ENCODE results near the gene CUBN.

CUBN gene

DNA sequence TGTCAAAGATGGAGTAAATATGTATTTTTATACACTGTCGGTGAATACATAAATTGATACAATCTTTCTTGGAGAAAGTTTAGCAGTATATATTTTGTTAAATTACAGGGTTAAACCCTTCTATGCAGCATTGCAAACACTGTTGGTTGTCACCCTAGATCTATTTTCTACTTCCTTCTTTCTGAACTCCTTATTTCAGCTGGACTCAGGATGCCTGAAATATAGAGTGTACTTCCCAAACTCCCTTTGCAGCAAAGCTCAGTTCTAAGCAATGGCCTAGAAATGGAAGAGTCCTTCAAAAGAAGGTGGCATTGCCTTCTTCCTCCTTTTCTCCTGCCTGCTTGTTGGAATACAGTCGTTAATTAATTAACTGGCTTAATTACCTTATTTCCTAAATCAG, 20.6 kb downstream of the CUBN start:
- DNase-seq = no peak

DNA sequence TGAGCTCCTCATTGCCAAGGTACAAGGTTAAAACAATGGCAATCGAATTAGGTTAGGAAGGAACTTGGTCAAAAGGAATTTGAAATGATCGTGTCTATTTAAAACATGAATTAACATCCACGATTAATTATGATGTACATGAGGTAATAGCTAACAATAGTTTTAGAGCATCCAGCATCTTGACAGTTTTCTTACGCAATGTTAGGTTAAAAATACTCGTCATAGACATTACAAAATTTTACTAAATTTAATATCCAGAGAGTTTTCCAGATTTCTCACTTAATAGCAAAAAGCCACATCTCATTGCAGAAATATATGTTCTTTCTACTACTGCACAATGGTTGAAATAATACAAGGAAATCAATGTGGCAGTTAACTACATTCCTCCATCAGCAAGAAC, 22.6 kb downstream of the CUBN start:
- no peak for DNase-seq

DNA sequence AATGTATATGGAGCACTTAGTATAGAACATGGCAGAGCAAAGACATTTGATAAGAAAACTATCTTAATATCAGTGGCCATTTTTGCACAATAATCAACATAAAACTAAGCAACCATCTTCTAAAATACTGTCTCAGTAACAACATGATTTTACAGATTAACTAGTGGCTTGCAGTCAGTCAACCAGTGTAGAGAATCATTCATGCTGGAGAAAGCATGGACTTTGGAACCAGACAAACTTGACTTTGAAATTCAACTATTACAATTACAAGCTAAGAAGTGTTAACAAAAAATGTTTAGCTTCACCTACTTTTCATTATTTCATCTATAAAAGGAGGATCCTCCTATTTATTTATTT, 27.7 kb downstream of the CUBN start:
- DNase-seq = no peak

DNA sequence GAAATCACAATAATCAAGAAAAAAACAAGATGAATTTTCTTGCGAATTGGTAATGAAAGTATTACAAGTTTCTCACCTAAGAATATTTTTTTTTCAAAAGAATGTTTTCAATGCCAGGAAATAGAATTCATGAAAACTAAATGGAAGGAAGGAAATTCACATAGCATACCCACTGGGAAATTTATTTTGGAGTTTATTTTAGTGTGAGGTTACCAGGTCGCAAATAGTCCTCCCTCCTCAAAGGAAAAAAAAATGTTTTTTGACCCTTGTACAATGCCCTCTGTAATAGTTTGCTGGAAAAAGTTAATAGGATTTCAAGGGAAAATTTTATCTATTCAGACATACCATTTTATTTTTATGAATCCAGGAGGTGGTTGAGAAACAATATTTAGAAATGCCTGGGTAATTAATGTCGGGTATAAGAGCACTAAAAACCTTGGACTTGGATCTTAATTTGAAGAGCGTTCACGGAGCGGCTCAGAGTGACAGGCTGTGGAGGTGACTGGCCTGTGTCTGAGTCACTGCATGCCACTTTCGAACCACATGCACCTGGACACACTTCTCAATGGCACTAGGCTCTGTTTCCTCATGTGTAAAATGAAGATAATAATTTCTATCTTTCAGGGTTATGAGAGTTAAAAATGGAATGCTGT, 28.2 kb downstream of the CUBN start:
- DNase-seq = no peak

DNA sequence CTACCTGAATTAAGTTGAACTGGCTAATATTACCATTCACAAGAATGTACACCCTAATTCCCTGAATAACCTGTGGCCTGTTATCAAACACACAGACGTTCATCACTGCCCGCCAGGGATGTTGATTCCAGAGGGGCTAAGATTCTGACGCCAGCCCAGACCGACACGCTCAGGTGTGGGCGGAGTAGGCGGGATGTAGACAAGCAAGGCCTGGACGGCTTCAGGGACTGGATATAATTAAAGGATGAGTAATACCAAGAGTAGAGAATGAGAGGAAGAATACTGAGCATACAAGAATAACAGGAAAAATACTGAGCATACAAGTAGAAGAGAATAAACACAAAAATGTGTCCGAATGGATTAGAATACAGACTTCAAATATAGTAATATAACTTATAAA, 29.0 kb downstream of the CUBN start:
- peak in 3 of 58 donors; percentile 2 to 10 (median 3) for DNase-seq

DNA sequence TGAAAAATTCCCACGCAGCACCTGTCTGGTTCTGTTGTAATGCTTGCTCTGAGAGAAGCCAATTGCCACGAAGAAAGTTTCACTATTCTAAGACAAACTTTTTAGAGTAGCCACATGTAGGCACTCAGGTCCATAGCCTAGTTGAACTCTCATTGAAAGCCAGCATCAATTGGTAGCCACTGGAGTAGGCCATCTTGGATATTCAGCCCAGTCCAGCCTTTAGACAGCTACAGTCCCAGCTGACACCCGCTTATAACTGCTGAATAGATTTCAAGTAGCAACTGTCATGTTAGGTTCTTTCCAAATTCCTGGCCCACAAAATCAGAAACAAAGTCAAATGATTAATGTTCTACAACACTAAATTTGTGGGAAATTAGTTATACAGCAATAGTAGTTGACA, 31.6 kb downstream of the CUBN start:
- DNase-seq = no peak

DNA sequence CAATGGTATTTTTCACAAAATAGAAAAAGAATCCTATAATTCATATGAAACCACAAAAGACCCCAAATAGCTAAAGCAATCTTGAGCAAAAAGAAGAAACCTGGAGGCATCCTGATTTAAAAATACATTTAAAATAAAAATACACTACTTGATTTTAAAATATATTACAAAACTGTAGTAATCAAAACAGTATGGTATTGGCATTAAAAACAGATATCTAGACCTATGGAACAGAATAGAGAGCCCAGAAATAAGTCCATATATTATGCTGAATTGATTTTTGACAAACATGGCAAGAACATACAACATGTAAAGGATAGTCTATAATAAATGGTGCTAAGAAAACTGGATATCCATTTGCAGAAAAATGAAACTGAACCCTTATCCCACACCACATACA, 34.8 kb downstream of the CUBN start:
- DNase-seq = no peak

DNA sequence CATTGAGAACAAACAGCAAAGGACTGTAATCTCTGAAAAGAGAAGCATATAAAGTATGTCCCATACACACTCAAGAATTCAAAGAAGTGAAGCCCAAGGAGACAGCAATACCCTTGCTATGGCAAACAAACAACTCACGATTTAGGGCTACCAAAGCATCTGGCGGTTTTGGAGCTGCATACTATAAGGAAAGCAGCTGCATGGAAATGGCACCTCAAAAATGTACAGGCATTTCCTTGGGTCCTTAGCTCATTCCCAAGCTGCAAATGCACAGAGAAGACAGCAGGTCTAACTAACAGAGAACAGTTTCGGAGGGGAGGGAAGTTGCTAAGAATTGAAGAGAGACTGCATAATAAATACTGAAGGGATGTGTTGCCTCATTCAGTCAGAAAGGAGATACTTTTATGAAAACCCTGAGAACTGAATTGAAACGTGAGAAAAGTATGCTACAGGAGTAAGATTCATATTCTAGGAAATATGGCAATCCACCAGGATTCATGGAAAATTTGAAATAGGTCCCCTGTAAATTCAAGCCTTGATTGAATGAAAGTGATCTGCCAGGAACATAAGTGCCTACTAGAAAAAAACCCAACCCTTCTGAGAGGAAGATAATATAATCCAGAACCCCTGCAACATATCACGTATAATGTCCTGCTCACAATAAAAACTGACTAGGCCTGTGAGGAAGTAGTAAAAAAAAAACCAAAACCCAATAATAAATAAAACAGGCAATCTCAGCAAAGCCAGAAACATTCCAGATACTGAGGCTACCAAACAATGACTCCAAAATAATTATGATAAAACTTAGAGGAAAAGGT, 36.4 kb downstream of the CUBN start:
- no peak for DNase-seq

DNA sequence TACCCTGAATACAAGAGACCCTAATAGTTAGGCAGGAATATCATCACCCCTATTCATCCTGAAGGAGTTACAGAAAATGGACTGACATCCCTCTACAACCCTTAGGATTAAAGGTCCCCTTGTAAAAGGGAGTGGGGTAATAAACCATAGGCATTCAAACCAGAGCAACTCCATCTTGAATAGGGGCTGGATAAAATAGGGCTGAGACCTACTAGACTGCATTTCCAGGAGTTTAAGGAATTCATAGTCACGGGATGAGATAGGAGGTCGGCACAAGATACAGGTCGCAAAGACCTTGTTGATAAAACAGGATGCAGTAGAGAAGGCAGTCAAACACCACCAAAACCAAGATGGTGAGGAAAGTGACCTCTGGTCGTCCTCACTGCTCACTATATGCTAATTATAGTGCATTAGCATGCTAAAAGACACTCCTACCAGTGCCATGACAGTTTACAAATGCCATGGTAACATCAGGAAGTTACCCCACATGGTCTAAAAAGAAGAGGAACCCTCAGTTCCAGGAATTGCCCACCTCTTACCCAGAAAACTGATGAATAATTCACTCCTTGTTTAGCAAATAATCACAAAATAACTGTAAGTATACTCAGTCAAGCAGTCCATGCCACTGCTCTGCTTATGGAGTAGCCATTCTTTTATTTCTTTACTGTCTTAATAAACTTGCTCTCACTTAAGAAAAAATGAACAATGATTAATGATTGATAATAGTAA, 37.2 kb downstream of the CUBN start:
- DNase-seq = no peak

DNA sequence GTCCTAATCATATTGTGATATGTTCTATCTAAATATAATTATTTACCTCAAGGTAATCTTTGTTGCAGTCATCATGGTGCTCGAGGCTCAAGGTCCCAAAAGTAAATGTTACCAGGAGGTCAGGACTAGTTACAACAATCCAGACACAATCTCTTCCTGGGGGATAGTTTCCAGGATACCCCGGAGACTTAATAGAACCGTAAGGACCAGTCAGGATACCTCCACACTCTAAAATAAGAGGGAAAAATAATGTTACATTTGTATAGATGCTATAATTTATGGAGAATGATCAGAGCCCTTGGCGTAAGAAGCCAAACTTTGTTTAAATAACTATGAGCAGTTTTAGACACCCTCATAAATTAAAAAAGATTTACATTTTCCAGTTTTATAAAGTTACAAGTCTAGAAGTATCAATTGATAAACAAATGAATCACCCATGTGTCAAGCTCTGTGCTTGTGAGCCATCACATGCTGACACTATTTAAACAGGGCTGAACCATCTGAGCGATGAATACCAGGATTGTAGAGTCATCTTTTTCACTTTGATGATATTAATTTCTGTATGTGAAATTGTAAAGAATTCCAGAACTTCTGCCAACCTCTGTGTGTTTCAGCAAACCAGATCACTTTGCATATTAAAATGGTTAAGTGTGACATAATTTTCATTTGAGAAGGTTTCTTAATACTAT, 41.3 kb downstream of the CUBN start:
- no peak for DNase-seq

DNA sequence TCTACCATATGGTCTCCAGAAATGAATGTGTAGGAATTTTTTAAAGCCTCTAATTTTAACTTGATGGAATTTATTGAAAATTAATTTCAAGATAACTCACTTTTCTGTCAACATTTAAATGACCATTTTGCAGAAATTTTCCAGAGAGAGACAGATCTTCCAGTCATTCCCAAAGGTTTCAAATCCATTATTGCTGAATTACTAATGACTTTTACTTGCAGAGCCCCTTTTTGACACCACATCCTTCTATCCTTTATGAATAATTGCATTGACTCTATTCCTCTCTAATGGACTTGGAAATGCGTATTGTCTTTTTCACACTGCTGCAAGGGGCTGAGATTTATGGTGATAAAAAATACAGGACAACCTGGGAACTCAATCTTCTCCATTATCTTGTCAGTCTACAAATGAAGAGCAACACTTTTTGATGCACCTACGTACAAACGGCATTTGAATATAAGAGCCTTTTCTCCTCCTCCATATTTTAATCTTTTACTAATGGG, 42.7 kb downstream of the CUBN start:
- DNase-seq = no peak

DNA sequence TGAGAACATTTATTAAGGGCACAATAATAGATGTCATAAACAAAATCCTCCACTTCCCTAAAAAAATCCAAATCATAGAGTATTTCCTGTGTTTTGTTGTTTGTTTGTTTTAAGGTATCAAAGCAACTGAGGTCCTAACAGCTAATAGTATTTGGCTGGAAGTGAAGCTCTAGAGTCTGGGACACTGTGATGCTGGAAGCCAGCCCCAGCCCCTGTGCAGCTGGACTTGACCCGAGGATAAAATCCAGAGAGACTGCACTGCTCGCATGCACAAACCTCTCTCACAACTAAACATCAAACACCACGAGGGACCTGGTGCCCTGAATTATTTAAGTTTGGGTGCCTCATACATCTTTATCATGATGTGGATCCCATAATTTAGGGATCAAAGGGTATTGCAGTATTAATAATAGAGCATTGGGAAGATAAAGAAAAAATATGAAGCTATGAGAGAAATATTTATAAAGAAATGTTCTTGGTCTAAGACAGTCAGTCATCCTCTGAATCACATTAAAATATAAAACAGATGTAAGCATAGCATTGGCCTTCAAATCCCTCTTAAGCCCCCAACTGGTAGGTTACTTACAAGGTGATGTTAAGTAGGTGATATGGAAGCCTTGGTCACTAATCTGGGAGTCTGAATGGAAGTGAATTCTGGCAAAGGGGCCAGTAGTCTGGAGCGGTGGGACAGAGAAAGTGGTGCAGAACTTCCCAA, 44.4 kb downstream of the CUBN start:
- peak in 2 of 58 donors; percentile 0 to 1 for DNase-seq

DNA sequence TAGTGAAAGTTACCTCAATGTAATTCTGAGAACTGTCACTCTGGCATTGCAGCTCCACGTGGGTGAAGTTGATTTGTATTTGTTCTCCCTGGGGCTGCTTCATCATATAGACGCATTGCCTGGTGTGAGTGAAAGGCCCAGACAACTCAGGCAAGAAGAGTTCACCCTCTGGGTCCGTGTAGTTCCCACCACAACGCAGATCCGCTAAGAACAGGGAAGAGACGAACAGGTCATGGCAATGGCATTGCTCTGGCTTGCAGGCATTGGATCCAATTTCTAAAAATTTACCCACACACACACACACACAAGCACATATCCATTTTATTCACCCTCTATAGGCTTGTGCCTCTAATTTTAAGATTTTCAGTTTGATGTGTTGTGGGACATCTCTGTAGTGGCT, 45.4 kb downstream of the CUBN start:
- DNase-seq = no peak

DNA sequence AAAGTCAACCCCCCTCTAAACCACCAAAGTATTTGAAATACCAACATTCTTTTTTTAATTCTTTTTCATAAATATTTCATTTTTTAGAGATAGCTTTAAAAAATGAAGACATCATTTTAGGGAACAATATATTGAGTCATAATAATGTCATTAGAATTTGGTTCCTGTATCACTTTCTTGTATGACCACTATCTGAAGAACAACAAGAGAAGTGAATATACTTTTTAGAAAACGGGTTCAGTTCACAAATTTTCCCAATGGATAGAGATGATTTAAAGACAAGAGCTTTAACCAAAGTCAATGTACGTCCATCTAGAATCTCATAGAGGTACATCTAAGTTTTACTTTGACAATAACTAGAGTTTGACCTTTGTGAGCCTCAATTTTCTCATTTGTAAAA, 48.2 kb downstream of the CUBN start:
- DNase-seq = no peak

DNA sequence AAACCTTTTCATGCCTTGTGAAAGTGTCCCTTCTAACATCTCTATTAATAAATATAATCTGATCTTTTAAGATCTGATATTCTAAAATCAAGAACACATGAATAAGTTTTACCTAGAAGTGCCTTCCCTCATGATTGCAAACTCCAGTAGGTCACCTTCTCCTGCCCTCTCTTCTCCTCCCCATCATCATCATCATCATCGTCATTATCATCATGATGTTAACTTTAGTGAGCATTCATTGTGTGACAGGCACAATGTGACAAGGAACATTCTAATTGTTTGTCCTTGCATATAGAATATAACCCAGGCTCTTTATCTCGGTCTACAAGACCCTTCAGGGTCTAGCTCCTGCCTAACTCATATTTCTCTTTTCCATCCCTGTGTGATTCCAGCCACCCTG, 51.7 kb downstream of the CUBN start:
- no peak for DNase-seq

DNA sequence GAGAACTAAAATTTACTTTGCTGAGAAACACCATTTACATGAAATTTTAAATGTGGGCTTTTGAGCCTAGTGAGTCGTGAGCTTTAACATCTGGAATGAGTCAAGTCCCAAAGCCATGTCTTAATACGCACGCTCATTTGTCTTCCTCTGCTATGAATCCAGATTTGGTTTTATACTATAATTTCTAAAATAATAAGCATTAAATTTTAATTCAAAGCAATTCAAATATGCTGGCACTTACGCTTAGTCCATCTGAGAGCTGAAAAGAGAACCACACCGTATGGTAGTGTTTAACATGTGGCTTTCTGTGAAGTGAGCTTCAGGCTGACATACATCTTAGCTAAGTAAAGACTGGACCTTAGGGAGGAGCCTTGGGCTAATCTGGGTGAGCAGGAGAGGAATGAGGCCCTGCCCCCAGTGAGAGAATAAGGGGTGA, 52.2 kb downstream of the CUBN start:
- DNase-seq = no peak

DNA sequence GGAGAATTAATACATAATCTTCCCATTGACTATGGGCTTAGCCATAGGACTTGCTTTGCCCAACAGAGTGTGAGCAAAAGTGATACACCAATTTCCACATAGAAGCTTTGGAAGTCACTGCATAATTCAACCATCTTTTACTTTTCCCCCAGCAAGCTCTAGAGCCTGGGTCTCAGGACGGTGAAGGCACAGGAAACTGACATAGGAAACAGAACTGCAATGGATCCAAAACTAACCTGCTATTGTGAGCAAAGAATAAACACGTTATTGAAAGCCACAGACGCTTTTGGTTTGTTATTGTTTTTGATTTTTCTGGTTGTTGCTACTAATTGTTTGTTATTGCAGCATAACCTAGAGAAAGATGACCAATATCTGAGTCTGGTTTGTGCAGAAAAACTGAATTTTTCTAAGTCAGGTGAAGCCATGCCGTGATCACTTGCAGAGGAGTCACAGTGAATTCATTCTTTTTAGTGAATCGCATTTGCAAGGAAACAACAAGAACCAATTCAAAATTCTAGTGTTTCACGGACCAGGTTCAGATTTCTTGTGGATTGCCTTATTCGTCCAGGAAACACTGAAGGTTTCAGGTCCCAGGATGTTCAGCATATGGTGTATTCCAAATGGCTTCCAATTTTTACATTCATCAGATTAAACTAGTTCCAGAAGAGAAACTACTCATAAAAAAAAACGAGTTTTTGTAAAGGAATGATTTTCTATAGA, 52.8 kb downstream of the CUBN start:
- DNase-seq = no peak

DNA sequence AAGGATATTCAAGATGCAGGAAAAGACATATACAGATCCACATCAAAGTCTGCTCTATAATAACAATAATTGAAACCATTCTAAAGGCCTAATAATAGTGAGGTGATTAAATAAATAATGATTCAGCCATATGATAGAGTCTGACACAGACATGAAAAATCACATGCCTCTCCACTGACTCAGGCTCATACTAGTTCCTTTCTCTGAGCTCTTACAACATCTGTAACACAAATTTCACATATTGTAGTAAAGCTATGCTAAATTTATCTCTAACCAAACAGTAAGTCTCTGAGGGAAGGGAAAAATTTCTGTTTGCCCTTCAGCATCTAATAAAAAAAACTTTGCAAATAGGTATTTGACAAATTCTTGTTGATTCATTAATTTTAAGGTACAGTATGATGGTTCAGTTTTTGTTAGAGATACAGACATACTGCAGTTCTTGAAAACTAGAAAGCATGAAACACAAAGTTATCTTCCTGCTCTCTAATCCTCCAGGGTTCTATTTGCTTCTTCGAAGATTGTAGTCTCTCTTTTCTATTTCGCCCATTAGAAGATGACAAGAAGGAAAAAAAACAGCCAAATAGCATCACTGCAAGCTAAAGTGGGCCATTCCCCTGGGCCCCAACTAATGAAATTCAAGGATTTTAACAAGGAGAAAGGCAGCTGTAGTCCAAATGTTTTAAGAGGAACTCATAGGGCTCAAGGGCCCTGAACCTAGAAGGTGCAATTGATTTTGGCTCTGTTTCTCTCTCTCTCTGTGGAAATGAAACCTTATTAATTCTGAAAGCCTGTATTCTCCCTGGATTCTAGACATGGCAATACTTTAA, 53.9 kb downstream of the CUBN start:
- no peak for DNase-seq

DNA sequence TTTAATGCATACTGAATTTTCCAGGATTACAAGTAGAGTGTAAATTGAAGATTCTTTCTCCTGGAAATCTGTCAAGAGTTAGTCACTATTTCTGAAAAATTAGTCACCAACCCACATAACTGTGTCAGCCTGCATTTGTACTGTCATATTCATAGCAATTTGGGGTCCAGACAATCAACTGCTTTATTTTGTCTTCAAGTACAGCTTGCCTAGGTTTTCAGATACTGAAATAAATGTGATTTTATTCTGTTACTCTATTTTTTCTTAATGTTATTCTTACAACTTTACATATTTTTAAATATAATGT, 55.1 kb downstream of the CUBN start:
- DNase-seq = no peak

Measured in anterior cingulate cortex (tissue), 58 donors.